Fibroblast of lung (primary cell): Measurements from ENCODE around the gene MAS1.

Source experiments
- EZH2 ChIP-seq: IDR thresholded peaks from 2 replicates; pipeline ENCODE4 v1.5.1; 2012; ENCODE audit warnings: low read length, control low read depth, mild to moderate bottlenecking; ENCODE audit errors: missing control alignments
- TF ChIP-seq, protein P1 (sequence below), 2 donors: IDR thresholded peaks in 1 of 2; conservative IDR thresholded peaks in 1 of 2; 1 replicate in 1 of 2; 2 replicates in 1 of 2; pipeline ENCODE4 v1.5.1; 2011 to 2012; ENCODE audit warnings: low read length in 2 of 2, control low read depth in 1 of 2, inconsistent platforms in 1 of 2, low read depth in 1 of 2, mild to moderate bottlenecking in 1 of 2

DNA sequence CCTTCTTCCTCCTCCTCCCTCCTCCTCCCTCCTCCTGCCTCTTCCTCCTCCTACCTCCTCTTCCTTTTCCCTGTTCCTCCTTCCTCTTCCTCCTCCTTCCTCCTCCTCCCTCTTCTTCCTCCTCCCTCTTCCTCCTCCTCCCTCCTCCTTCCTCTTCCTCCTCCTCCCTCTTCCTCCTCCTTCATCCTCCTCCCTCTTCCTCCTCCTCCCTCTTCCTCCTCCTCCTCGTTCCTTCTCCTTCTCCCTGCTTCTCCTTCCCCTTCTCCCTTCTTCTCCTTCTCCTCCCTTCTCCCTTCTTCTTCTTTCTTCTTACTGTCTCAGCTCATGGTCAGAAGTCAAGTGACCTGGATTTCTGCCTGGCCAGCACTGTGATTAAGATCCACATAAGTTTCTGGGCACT is 7.7 kb downstream of the MAS1 start:
- TF ChIP-seq, protein P1, sequence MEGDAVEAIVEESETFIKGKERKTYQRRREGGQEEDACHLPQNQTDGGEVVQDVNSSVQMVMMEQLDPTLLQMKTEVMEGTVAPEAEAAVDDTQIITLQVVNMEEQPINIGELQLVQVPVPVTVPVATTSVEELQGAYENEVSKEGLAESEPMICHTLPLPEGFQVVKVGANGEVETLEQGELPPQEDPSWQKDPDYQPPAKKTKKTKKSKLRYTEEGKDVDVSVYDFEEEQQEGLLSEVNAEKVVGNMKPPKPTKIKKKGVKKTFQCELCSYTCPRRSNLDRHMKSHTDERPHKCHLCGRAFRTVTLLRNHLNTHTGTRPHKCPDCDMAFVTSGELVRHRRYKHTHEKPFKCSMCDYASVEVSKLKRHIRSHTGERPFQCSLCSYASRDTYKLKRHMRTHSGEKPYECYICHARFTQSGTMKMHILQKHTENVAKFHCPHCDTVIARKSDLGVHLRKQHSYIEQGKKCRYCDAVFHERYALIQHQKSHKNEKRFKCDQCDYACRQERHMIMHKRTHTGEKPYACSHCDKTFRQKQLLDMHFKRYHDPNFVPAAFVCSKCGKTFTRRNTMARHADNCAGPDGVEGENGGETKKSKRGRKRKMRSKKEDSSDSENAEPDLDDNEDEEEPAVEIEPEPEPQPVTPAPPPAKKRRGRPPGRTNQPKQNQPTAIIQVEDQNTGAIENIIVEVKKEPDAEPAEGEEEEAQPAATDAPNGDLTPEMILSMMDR (conservative IDR thresholded peaks at IDR 0.05 in 1 of 2, IDR thresholded peaks at IDR 0.05 in 1 of 2; ENCODE audit: low read depth in 1 of 2, low read length in 2 of 2) = no peak
- no peak for TF ChIP-seq EZH2
